ENCODE measurements around the gene B3GALT4. TPM values are rescaled to one million over a fixed set of nuclear protein-coding genes. Genes with fewer than 3 reads are reported as not detected.

Gene B3GALT4
- total and polyA plus RNA-seq, 8 donors, result 9.8 to 42.9 (median 11.5) TPM; not detected in 1

DNA sequence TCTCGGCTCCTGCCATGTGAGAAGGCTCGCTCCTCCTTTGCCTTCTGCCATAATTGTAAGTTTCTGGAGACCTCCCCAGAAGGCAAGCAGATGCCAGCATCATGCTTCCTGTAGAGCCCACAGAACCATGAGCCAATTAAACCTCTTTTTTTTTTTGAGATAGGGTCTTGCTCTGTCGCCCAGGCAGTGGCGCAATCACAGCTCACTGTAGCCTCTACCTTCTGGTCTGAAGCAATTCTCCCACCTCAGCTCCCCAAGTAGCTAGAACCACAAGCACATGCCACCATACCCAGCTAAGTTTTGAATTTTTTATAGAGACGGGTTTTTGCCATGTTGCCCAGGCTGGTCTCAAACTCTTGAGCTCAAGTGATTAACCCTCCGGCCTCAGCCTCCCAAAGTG, 40.1 kb upstream of the B3GALT4 start:
- no peaks in the 10 kb centered on the region for H3K9me3 ChIP-seq
- peaks cover 0 to 50% (median 12%) of the 10 kb centered on the region in 3 donors for H3K27me3 ChIP-seq
- no peak for DNase-seq
- H3K27ac ChIP-seq, result no peak overlapping the region
- intact Hi-C loops (cut with DNase I; ENCODE audit: low total_unique reads), result loop anchor here (10.0 kb wide), 1 partner anchor 112 kb away; no protein-coding TSS in a partner anchor
- no peaks in the 10 kb centered on the region for H3K4me1 ChIP-seq
- H3K4me3 ChIP-seq, result no peak overlapping the region
- no peaks in the 10 kb centered on the region for H3K36me3 ChIP-seq
- TF ChIP-seq EP300 (IDR thresholded peaks at IDR 0.05) (no peak), POLR2A (IDR thresholded peaks at IDR 0.05) (no peak), POLR2AphosphoS5 (IDR thresholded peaks at IDR 0.05) (no peak)
- TF ChIP-seq, protein P1, sequence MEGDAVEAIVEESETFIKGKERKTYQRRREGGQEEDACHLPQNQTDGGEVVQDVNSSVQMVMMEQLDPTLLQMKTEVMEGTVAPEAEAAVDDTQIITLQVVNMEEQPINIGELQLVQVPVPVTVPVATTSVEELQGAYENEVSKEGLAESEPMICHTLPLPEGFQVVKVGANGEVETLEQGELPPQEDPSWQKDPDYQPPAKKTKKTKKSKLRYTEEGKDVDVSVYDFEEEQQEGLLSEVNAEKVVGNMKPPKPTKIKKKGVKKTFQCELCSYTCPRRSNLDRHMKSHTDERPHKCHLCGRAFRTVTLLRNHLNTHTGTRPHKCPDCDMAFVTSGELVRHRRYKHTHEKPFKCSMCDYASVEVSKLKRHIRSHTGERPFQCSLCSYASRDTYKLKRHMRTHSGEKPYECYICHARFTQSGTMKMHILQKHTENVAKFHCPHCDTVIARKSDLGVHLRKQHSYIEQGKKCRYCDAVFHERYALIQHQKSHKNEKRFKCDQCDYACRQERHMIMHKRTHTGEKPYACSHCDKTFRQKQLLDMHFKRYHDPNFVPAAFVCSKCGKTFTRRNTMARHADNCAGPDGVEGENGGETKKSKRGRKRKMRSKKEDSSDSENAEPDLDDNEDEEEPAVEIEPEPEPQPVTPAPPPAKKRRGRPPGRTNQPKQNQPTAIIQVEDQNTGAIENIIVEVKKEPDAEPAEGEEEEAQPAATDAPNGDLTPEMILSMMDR (IDR thresholded peaks at IDR 0.05), result no peak
- 80 to 93% (median 90%) methylated on average over 6 of the region's 6 CpGs for WGBS, 5 donors

DNA sequence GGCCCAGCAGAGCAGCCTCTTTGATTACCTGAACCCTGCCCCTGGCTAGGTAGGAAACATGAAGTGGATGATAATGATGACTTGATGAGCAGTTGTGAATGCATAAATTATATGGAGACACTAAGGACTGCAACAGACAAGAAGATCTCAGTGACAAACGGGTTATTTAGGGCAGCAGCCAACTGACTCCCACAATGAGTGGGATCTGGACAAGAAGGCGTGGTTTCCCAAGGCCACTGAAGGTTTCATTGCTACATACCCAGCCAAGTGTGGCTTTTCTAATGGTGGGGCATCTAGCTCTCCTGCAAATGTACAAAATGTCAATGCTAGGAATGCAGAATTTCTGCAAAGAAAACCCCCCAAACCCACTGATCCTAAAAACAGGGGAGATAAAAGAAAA, 39.2 kb upstream of the B3GALT4 start:
- Histone ChIP-seq H3K36me3 (no peaks in the 10 kb centered on the region), H3K27me3 (peaks cover 0 to 50% (median 12%) of the 10 kb centered on the region in 3 donors), H3K27ac (no peak overlapping the region), H3K4me1 (no peaks in the 10 kb centered on the region), H3K4me3 (no peak overlapping the region), H3K9me3 (no peaks in the 10 kb centered on the region)
- 60 to 69% (median 68%) methylated on average over 2 of the region's 2 CpGs for whole genome bisulfite sequencing, 5 donors
- TF ChIP-seq, protein P1 (IDR thresholded peaks at IDR 0.05), result no peak
- TF ChIP-seq POLR2AphosphoS5 (IDR thresholded peaks at IDR 0.05), result no peak
- no peak for TF ChIP-seq POLR2A (IDR thresholded peaks at IDR 0.05)
- TF ChIP-seq EP300 (IDR thresholded peaks at IDR 0.05), result no peak
- intact Hi-C loops (cut with DNase I; ENCODE audit: low total_unique reads), result loop anchor here (10.0 kb wide), 1 partner anchor 113 kb away; no protein-coding TSS in a partner anchor
- DNase-seq, result no peak

DNA sequence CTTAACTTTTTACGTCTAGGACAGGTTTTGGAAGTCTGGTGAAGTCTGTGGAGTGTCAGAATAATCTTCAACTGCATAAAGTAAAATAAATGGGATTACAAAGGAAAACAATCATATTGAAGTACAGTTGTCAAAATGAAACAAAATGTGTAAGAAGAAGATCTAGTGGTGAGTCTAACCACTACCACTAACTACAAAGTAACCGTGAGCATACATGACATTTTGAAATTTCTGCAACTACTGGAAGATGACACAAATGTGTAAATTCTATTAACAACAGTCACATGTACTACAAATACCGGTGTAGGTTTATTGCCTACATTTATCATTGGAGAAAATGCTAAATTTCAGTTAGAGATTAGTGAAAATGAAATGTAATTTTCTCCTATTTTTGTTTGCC, 35.0 kb upstream of the B3GALT4 start:
- no peak for DNase-seq
- intact Hi-C loops (cut with DNase I; ENCODE audit: low total_unique reads), result loop anchor here (10.0 kb wide), 1 partner anchor 237 kb away; the partner anchor contains the start of gene HLA-DOA
- Histone ChIP-seq H3K36me3 (no peaks in the 10 kb centered on the region), H3K27me3 (peaks cover 0 to 19% (median 0%) of the 10 kb centered on the region in 3 donors), H3K4me3 (no peak overlapping the region), H3K9me3 (no peaks in the 10 kb centered on the region), H3K27ac (no peak overlapping the region), H3K4me1 (no peaks in the 10 kb centered on the region)
- WGBS, 5 donors, result 57 to 69% (median 66%) methylated on average over 3 of the region's 3 CpGs
- TF ChIP-seq, protein P1 (IDR thresholded peaks at IDR 0.05), result no peak
- TF ChIP-seq POLR2AphosphoS5 (IDR thresholded peaks at IDR 0.05), result no peak
- TF ChIP-seq EP300 (IDR thresholded peaks at IDR 0.05), result no peak
- TF ChIP-seq POLR2A (IDR thresholded peaks at IDR 0.05), result no peak

DNA sequence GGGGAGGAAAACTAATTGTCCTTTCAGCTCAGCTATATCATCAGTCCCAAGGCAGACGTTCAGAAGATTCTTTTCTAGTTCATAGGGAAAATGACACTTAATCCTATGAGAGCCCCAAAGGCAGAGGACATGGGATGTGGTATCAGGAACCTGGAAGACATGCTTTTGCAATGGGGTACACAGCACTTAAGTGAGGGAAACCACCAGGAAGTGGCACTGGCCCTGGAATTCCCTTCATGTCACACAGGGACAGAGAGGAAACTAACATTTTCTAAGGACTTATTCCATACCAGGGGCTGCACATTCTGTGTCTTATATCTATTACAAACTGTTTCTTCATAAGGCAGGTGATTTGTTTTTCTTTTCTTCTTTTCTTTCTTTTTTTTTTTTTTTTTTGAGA, 33.4 kb upstream of the B3GALT4 start:
- Histone ChIP-seq H3K4me3 (no peak overlapping the region), H3K27ac (no peak overlapping the region), H3K27me3 (peaks cover 0 to 19% (median 0%) of the 10 kb centered on the region in 3 donors), H3K36me3 (no peaks in the 10 kb centered on the region), H3K9me3 (no peaks in the 10 kb centered on the region), H3K4me1 (peaks cover 5 to 12% (median 8%) of the 10 kb centered on the region in 4 donors)
- DNase-seq, result no peak
- 33 to 53% (median 39%) methylated on average over 1 of the region's 1 CpG for WGBS, 5 donors
- intact Hi-C loops (cut with DNase I; ENCODE audit: low total_unique reads), result loop anchor here (10.0 kb wide), 1 partner anchor 239 kb away; the partner anchor contains the start of gene HLA-DOA
- no peak for TF ChIP-seq POLR2AphosphoS5 (IDR thresholded peaks at IDR 0.05)
- TF ChIP-seq, protein P1 (IDR thresholded peaks at IDR 0.05), result no peak
- TF ChIP-seq EP300 (IDR thresholded peaks at IDR 0.05), result no peak
- no peak for TF ChIP-seq POLR2A (IDR thresholded peaks at IDR 0.05)
